Osteoblast (primary cell): Measurements from ENCODE around the gene CNTD1. TPM values are rescaled to one million over a fixed set of nuclear protein-coding genes. Genes with fewer than 3 reads are reported as not detected.
A peak's percentile ranks its signal among the peaks of the same experiment; 100 is the strongest.

ENCODE experiments used
- DNase-seq: peaks from one replicate; pipeline ENCODE4 v3.0.0; 2011; ENCODE audit warnings: low spot score, mixed read lengths; ENCODE audit not compliant: insufficient read length; ENCODE audit errors: missing footprints
- H2AFZ ChIP-seq: 2 replicates; pipeline ENCODE4 v1.6.0; 2011; ENCODE audit warnings: mild to moderate bottlenecking, low read length
- H3K27ac ChIP-seq: 2 replicates; pipeline ENCODE4 v1.5.1; 2011; ENCODE audit warnings: mild to moderate bottlenecking, low read depth, low read length, moderate library complexity
- H3K27me3 ChIP-seq: 2 replicates; pipeline ENCODE4 v1.6.0; 2012; ENCODE audit warnings: mild to moderate bottlenecking, control low read depth, inconsistent platforms, low read length, moderate library complexity; ENCODE audit not compliant: insufficient read depth
- H3K36me3 ChIP-seq: 2 replicates; pipeline ENCODE4 v1.5.1; 2011; ENCODE audit warnings: mild to moderate bottlenecking, low read length, control low read depth, moderate library complexity; ENCODE audit not compliant: insufficient read depth
- H3K4me1 ChIP-seq: 2 replicates; pipeline ENCODE4 v1.5.1; 2011; ENCODE audit warnings: mild to moderate bottlenecking, low read length, control low read depth, moderate library complexity; ENCODE audit not compliant: insufficient read depth
- H3K4me2 ChIP-seq: 2 replicates; pipeline ENCODE4 v1.6.0; 2011; ENCODE audit warnings: mild to moderate bottlenecking, low read length; ENCODE audit not compliant: insufficient read depth
- H3K4me3 ChIP-seq: fragments of 200-600 bp; sonication (generic); 3 replicates; pipeline ENCODE4 v1.5.1; 2012; ENCODE audit warnings: mild to moderate bottlenecking, low read length, inconsistent platforms; ENCODE audit not compliant: insufficient read depth
- H3K79me2 ChIP-seq: 2 replicates; pipeline ENCODE4 v1.6.0; 2012; ENCODE audit warnings: mild to moderate bottlenecking, low read length, control low read depth, inconsistent platforms; ENCODE audit not compliant: insufficient read depth
- H3K9me3 ChIP-seq: 2 replicates; pipeline ENCODE4 v1.5.1; 2011; ENCODE audit warnings: low read depth, low read length, control low read depth
- H4K20me1 ChIP-seq: 2 replicates; pipeline ENCODE4 v1.6.0; 2012; ENCODE audit warnings: mild to moderate bottlenecking, low read length, control low read depth; ENCODE audit not compliant: insufficient read depth
- total RNA-seq: library from RNA; depleted of rRNA; stranded (reverse); fragments of >200 nt; gene quantifications from 2 replicates; pipeline ENCODE4 v1.2.3, GENCODE V29; 2012
- TF ChIP-seq, protein P1 (sequence below): IDR thresholded peaks from 2 replicates; pipeline ENCODE4 v1.5.1; 2011; ENCODE audit warnings: mild to moderate bottlenecking, low read depth, low read length, moderate library complexity; ENCODE audit errors: extremely low read depth

The CNTD1 gene
- total RNA-seq, 1 donor, result not detected

DNA sequence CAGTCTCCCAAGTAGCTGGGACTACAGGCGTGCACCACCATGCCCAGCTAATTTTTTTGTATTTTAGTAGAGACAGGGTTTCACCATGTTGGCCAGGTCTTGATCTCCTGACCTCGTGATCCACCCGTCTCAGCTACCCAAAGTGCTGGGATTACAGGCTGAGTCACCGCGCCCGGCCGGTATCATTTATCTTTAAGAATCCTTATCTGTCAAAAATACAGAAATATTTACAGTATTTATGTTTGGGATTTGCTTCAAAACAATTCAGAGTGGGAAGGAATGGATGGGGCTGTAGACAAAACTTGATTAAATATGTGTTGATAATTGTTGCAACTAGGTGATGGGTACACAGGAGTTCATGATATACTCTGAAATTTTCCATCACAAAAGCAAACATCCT lies 22.5 kb downstream of the CNTD1 start:
- Histone ChIP-seq H3K79me2 (peaks cover 31% of the 10 kb centered on the region), H4K20me1 (no peaks in the 10 kb centered on the region), H3K4me2 (no peak overlapping the region), H3K9me3 (no peaks in the 10 kb centered on the region), H3K36me3 (peaks cover 44% of the 10 kb centered on the region), H3K27me3 (no peaks in the 10 kb centered on the region), H2AFZ (no peak overlapping the region), H3K4me3 (no peak overlapping the region), H3K4me1 (peaks cover 32% of the 10 kb centered on the region), H3K27ac (no peak overlapping the region)
- TF ChIP-seq, protein P1, sequence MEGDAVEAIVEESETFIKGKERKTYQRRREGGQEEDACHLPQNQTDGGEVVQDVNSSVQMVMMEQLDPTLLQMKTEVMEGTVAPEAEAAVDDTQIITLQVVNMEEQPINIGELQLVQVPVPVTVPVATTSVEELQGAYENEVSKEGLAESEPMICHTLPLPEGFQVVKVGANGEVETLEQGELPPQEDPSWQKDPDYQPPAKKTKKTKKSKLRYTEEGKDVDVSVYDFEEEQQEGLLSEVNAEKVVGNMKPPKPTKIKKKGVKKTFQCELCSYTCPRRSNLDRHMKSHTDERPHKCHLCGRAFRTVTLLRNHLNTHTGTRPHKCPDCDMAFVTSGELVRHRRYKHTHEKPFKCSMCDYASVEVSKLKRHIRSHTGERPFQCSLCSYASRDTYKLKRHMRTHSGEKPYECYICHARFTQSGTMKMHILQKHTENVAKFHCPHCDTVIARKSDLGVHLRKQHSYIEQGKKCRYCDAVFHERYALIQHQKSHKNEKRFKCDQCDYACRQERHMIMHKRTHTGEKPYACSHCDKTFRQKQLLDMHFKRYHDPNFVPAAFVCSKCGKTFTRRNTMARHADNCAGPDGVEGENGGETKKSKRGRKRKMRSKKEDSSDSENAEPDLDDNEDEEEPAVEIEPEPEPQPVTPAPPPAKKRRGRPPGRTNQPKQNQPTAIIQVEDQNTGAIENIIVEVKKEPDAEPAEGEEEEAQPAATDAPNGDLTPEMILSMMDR, result no peak
- no peak for DNase-seq

GRCh38 chr17:42827472-42827871 lies 28.8 kb downstream of the CNTD1 start:
- Histone ChIP-seq H3K4me2 (no peak overlapping the region), H4K20me1 (no peaks in the 10 kb centered on the region), H3K36me3 (no peaks in the 10 kb centered on the region), H3K27me3 (no peaks in the 10 kb centered on the region), H3K79me2 (peaks cover 16% of the 10 kb centered on the region), H3K9me3 (no peaks in the 10 kb centered on the region), H3K4me1 (peaks cover 11% of the 10 kb centered on the region), H3K4me3 (no peak overlapping the region), H2AFZ (no peak overlapping the region), H3K27ac (no peak overlapping the region)
- DNase-seq, result peak; percentile 9
- TF ChIP-seq, protein P1, result no peak

DNA sequence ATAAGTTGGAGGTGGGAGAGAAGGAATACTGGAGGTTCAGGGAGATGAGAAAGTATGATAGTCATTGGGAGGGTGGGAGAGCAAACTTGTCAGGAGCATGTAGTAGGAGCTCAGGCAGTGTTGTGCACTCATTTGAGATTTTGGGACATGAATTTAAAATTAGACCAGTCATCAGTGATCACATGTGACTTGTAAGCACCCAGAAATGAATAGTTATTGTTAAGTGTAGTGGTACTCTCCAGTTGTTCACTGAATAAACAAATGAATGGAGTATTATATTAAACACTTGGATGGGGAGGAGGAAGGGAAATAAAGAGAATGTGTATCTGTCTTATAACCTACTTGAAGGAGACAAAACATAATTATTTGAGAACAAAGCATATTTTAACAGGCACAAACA lies 32.3 kb downstream of the CNTD1 start:
- Histone ChIP-seq H3K9me3 (no peaks in the 10 kb centered on the region), H3K27ac (no peak overlapping the region), H3K4me1 (peaks cover 10% of the 10 kb centered on the region), H3K36me3 (peaks cover 15% of the 10 kb centered on the region), H3K4me3 (no peak overlapping the region), H3K27me3 (no peaks in the 10 kb centered on the region), H3K79me2 (peaks cover 33% of the 10 kb centered on the region), H4K20me1 (peaks cover 10% of the 10 kb centered on the region), H3K4me2 (no peak overlapping the region), H2AFZ (no peak overlapping the region)
- no peak for DNase-seq
- TF ChIP-seq, protein P1, result no peak

DNA sequence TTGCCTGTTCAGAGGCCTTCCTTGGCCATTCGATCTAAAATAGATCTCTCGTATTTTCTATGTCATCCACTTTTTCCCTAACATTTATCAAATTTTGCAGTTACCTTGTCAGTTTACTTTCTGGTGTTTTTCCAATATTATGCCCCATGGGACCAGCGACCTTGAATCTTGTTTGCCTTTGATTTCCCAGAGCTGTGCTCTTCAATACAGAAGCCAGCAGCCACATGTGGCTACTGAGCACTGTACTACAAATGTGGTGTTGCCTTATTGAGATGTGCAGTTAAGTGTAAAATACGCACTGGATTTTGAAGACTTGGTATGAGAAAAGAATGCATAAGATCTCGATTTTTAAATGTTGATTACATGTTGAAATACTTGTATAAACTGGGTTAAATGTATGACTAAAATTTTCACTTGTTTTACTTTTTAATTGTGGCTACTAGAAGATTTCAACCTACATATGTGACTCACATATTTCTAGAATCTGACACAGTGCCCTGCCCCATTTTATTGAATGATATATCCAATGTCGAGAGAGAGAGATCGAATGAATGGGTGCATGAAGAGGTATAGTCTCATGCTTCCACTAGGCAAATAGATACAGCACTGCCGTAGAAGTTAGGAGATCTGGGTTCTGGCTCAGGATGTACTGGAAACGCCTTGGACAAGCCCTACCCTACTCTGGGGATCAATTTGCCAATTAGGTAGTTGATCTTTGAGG lies 33.7 kb downstream of the CNTD1 start:
- Histone ChIP-seq H3K9me3 (no peaks in the 10 kb centered on the region), H3K4me3 (peak overlapping the region; percentile 99), H3K4me2 (peak overlapping the region; percentile 79), H3K4me1 (peaks cover 10% of the 10 kb centered on the region), H2AFZ (peak overlapping the region; percentile 96), H3K79me2 (peaks cover 34% of the 10 kb centered on the region), H3K27ac (peak overlapping the region; percentile 88), H4K20me1 (peaks cover 11% of the 10 kb centered on the region), H3K36me3 (peaks cover 26% of the 10 kb centered on the region), H3K27me3 (no peaks in the 10 kb centered on the region)
- TF ChIP-seq, protein P1, result no peak
- DNase-seq, result peak; percentile 85
